Retinal pigment epithelial cell (primary cell): ENCODE data around the gene TBC1D10B.

Experiments used
- DNase-seq: peaks from one replicate; pipeline ENCODE4 v3.0.0-alpha.2; 2010; ENCODE audit warnings: low read depth
- H3K4me3 ChIP-seq: 2 replicates; pipeline ENCODE4 v1.5.1; 2011; ENCODE audit warnings: mild to moderate bottlenecking, low read length, control low read depth, moderate library complexity
- CTCF ChIP-seq: conservative IDR thresholded peaks from 2 replicates; pipeline ENCODE4 v1.5.1; 2011; ENCODE audit warnings: low read depth, low read length, control low read depth, inconsistent platforms

TBC1D10B gene

DNA sequence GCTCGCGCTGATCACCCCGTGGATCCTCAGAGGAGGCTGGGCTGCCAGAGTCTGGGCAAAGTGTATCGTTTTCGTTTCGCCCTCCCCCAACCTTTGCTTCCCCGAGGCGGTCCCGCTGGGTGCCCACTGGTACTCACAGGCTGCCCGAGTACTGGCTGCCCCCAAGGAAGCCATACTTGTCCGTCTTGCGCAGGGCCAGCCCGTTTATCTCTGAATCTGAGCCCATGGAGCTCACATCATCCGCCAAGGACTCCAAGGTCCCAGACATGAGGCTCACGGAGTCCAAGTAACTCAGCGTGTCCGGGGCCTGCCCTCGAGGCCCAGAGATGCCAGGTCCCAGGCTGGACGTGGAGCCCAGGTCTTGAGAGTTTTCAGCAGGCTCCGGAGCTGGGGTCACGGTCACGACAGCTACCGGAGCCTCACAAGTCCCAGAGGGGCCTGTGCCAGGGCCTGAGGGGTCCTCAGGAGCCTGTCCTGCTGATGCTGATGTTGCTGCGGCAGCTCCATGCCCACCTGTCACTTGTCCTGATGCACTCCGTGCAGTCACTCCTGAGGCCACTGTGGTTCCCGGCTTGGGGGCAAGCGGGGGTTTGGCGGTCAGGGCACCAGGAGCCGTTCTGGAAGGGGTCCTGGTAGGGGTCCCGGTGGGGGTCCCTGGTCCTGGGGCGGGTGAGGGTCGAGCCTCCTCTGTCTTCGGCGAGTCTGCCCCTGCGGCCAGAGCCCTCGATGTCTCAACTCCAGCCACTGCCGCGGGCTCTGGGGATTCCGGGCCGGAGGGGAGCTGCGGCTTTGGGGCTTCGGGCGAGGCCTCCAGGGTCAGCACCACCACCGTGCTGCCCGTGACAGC is 980 bp downstream of the TBC1D10B start:
- no peak for DNase-seq
- peak overlapping the region; percentile 87 for H3K4me3 ChIP-seq
- TF ChIP-seq CTCF: no peak

DNA sequence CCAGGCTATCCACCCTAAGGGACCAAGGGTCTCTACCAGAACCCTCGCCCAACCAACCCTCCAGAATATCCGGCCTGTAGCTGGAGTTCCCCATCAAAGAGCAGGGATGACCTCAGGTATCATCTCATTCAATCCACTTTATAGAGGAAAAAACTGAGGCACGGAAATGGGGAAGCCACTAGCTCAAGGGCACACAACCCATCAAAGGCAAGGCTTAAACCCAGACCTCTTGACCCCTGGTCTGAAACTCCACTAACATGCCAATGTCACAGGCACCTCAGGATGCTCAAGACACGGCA is 1.6 kb downstream of the TBC1D10B start:
- H3K4me3 ChIP-seq: peak overlapping the region; percentile 87
- TF ChIP-seq CTCF: no peak
- no peak for DNase-seq

DNA sequence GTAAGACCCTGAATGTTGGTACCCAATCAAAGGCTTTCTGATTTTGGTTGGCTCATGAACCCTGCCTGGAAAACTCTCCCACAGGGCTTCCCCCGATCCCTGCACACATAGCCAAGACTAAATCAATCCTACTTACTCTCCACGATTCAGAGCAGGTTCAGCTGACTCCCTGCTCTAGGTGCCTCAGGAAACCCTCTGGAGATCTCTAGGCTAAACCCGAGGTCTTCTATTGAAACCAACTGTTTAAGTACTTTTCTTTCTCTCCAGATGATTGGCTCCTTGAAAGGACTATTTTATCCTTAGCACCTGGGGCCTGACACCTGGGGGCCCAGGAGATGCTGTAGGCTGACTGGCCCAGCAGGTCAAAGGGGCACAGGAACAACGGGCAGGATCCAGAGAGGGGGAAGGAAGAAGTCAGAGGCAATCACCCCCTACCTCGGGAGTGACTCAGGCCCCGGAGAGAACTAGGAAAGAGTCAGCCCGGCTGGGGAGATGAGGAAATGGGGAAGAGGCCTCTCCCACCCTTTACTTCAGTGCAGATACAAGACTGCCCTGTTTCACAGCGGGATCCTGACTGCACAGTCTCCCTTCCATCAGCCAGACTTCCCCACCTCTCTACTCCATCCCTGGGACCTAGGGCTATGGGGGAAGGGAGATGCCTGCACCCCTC is 2.0 kb downstream of the TBC1D10B start:
- peak overlapping the region; percentile 87 for H3K4me3 ChIP-seq
- no peak for TF ChIP-seq CTCF
- no peak for DNase-seq

- no peak for TF ChIP-seq CTCF
- DNase-seq: no peak
- H3K4me3 ChIP-seq: peak overlapping the region; percentile 87
Measured at GRCh38 chr16:30367349-30368009, 2.8 kb downstream of the TBC1D10B start.

DNA sequence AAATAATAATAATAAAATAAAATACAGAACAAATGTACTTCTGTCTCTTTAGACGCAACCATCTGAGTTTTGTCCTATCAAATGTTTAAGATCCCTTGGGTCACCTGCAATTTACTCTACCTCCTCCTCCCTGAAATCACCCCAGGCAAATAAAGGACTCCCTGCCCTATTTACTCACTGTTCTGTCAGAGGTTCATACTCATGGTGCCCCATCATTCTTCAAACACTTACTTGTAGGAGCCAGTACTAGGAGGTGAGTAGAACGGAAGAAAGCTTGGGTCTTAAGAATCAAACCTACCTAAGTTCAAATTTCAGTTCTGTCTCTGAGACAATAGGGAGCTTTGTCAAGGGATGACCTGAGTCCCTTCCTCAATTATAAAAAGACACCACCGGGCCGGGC is 3.8 kb downstream of the TBC1D10B start:
- no peak for DNase-seq
- H3K4me3 ChIP-seq: peak overlapping the region; percentile 7
- no peak for TF ChIP-seq CTCF

GRCh38 chr16:30365200-30365599 is 5.1 kb downstream of the TBC1D10B start:
- no peak for TF ChIP-seq CTCF
- H3K4me3 ChIP-seq: no peak overlapping the region
- DNase-seq: no peak
